ENCODE measurements around the gene EEPD1.

Gene EEPD1

DNA sequence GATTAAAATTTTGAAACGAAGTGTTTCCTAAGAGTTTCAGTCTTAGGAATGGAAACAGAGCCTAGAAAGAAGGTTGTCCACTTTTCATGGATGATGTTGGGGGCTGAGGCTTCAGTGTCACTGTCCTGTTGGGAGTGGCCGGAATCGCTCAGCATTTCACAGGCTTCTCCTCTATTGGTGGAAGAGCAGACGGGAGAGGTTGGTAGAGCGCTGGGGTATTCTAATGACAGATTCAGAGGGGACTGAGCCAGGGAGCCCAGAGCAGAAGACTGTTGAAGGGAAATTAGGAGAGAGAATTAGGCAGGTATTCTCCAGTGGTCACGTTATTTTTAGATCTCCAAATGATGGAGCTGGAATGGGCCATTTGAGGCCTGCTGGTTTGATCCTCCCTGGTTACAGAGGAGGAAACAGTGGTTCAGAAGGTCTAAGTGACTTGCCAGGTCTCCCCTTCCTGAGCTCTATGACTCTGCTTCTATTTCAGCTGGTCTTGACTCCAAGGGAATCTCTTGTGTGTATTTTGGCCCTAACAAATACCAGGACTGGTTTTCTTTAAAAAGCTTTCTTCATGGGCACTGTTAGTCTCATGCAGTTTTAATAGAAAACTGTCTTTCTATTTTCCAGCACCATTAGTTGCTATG, 35.7 kb upstream of the EEPD1 start:
- Histone ChIP-seq H3K4me3 (ENCODE audit: low read depth, low read length) (no peak overlapping the region), H3K27ac (ENCODE audit: extremely low read depth, low read depth, low read length) (no peak overlapping the region), H3K36me3 (ENCODE audit: control insufficient read depth in 2 of 2, insufficient read depth in 1 of 2, low read length in 2 of 2) (no peaks in the 10 kb centered on the region), H3K4me1 (ENCODE audit: control insufficient read depth, insufficient read depth, low read length) (peaks cover 6% of the 10 kb centered on the region; the same call in 1 of the 2 replicates), H3K9me3 (ENCODE audit: control insufficient read depth, insufficient read depth, low read depth, low read length) (no peaks in the 10 kb centered on the region)
- POLR2A ChIA-PET: no interaction called here
- TF ChIP-seq ZSCAN23 (tag by site-specific recombination; IDR thresholded peaks at IDR 0.05) (no peak), SETDB1 (IDR thresholded peaks at IDR 0.05; ENCODE audit: insufficient read length, low read length) (no peak), ZBTB8A (tag by site-specific recombination; IDR thresholded peaks at IDR 0.05) (no peak), ZNF785 (tag by site-specific recombination; IDR thresholded peaks at IDR 0.05) (no peak), ZNF202 (tag by site-specific recombination; IDR thresholded peaks at IDR 0.05; ENCODE audit: borderline replicate concordance) (no peak), ZNF404 (tag by site-specific recombination; IDR thresholded peaks at IDR 0.05) (no peak), ZNF350 (tag by site-specific recombination; IDR thresholded peaks at IDR 0.05) (no peak), ZNF114 (tag by site-specific recombination; IDR thresholded peaks at IDR 0.05) (no peak), PATZ1 (tag by site-specific recombination; IDR thresholded peaks at IDR 0.05) (no peak), ZNF311 (tag by site-specific recombination; IDR thresholded peaks at IDR 0.05; ENCODE audit: borderline replicate concordance) (no peak), ZNF354C (tag by site-specific recombination; IDR thresholded peaks at IDR 0.05; ENCODE audit: borderline replicate concordance, low read depth) (no peak), PRDM1 (tag by site-specific recombination; IDR thresholded peaks at IDR 0.05) (no peak), ZNF221 (tag by site-specific recombination; IDR thresholded peaks at IDR 0.05; ENCODE audit: borderline replicate concordance) (no peak), ZNF112 (tag by site-specific recombination; IDR thresholded peaks at IDR 0.05) (no peak), ZNF704 (tag by site-specific recombination; IDR thresholded peaks at IDR 0.05) (no peak), ZNF776 (tag by site-specific recombination; IDR thresholded peaks at IDR 0.05; ENCODE audit: borderline replicate concordance) (no peak), ZNF366 (tag by site-specific recombination; conservative IDR thresholded peaks at IDR 0.05) (no peak), ZSCAN30 (tag by site-specific recombination; IDR thresholded peaks at IDR 0.05) (no peak), ZNF629 (tag by site-specific recombination; IDR thresholded peaks at IDR 0.05) (no peak)
- TF ChIP-seq, protein P1, sequence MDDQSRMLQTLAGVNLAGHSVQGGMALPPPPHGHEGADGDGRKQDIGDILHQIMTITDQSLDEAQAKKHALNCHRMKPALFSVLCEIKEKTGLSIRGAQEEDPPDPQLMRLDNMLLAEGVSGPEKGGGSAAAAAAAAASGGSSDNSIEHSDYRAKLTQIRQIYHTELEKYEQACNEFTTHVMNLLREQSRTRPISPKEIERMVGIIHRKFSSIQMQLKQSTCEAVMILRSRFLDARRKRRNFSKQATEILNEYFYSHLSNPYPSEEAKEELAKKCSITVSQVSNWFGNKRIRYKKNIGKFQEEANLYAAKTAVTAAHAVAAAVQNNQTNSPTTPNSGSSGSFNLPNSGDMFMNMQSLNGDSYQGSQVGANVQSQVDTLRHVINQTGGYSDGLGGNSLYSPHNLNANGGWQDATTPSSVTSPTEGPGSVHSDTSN (CRISPR knock-in tag; IDR thresholded peaks at IDR 0.05): no peak
- CTCF ChIA-PET: interaction anchor here (1.2 to 1.3 kb wide), 2 partner anchors 10 to 11 kb away, joined by 5 read pairs; no protein-coding TSS in a partner anchor

- no peak overlapping the region for H3K27ac ChIP-seq (ENCODE audit: extremely low read depth, low read depth, low read length)
- no peaks in the 10 kb centered on the region for H3K9me3 ChIP-seq (ENCODE audit: control insufficient read depth, insufficient read depth, low read depth, low read length)
- no peak overlapping the region for H3K4me3 ChIP-seq (ENCODE audit: low read depth, low read length)
- ChIA-PET CTCF (interaction anchor here (1.2 to 1.3 kb wide), 2 partner anchors 9 to 10 kb away, joined by 5 read pairs; no protein-coding TSS in a partner anchor), POLR2A (no interaction called here)
- peaks cover 6% of the 10 kb centered on the region; the same call in 1 of the 2 replicates for H3K4me1 ChIP-seq (ENCODE audit: control insufficient read depth, insufficient read depth, low read length)
- no peaks in the 10 kb centered on the region for H3K36me3 ChIP-seq (ENCODE audit: control insufficient read depth in 2 of 2, insufficient read depth in 1 of 2, low read length in 2 of 2)
- no peak for TF ChIP-seq PRDM2 (tag by site-specific recombination; IDR thresholded peaks at IDR 0.05; ENCODE audit: borderline replicate concordance)
- TF ChIP-seq ZNF157 (tag by site-specific recombination; IDR thresholded peaks at IDR 0.05): no peak
- no peak for TF ChIP-seq ZBTB20 (tag by site-specific recombination; IDR thresholded peaks at IDR 0.05)
- TF ChIP-seq PATZ1 (tag by site-specific recombination; IDR thresholded peaks at IDR 0.05): no peak
These were observed 34.7 kb upstream of the EEPD1 start for GRCh38 chr7:36118344-36118743.
